Activated CD4-positive, alpha-beta T cell treated with anti-CD3 and anti-CD28 coated beads, Interleukin-2, amount 50 U/mL, for 48 hours (primary cell): Measurements from ENCODE around the gene GAS1.

Experiments
- DNase-seq, 2 experiments: peaks; one replicate each; pipeline ENCODE4 v3.0.0-alpha.2; 2020

The GAS1 gene

DNA sequence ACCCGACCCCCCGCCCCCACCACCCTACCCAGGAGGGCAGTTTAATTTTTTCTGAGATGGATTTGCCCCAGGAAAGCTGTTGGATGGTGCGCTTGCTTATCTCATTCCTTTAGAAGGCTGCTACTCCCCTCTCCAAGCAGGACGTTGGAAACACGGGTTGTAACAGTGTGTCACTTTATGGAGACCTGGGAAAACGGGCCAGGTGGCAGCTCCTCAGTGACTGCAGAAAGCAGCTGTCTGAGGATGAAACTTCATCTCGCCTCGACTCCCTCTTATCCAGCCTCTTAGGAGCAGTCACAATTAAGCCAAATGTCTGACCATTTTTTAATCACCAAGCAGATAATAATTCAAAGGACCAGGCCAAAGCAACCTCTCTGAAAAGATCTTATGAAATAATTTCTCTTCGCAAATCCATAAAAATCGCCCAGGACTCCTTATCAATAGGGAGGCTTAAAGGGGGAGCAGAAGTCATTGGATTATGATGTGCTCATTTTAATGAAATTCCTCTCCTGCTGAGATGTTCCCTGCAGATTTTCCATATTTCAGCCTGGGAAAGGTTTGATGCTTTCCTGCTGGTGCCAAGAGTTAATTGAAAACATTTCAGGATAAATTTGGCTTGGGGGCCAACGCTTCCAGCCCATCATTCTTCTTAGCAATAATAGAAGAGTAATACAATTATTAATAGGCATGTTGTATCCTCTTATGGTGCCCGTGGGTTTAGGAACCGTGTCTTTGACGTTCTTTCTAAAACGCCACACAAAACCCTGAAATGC, 26.0 kb downstream of the GAS1 start:
- DNase-seq = no peak

DNA sequence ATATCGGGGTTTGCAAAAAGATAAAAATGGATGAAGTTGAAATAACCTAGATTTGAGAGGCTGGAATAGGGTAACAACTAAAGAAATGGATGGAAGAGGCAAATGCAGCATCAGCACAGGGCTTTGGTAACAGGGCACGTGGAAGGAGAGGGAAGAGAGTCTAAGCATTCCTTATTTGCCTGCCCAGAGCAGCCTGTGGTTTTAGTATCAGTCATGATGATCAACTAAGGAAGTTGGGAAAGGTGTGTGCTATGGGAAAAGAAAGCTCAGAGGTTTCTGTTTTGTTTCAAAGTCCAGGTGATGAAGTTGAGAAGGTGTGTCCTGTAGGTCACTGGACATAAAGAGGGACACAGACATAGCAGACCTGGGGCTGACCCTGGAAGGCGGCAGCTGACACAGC, 28.8 kb downstream of the GAS1 start:
- DNase-seq = no peak

DNA sequence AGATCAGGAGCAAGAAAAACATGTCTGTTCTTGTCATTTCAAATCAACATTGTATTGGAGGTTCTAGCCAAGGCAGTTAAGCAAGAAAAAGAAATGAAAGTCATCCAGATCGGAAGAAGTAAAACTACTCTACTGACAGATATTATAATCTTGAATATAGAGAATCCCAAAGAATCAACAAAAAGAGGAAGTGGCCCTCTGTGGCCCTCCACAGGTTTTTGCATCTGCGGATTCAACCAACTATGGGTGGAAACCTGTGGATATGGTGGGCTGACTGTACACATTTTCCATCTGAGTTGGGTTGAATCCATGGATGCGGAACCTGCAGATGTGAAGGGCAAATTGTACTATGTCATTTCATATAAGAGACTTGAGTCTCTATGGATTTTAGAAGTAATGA, 35.1 kb downstream of the GAS1 start:
- no peak for DNase-seq

DNA sequence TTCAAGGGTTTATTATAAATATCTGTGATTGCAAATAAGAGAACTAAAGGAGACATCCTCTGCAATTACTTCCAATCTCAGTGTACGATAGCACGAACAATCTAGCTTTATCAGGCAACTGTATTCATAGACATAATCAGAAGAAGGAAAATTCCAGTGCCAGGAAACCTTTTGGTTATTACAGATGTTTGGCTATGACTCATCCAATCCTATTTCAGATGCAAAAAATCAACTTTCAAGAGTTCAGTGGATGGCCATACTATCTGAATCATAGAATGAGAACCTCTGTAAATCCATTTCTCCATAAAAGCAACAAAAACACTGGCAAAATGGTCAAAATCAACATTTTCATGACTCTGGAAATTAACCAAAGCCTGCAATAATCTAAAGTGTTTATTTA, 37.9 kb downstream of the GAS1 start:
- no peak for DNase-seq

DNA sequence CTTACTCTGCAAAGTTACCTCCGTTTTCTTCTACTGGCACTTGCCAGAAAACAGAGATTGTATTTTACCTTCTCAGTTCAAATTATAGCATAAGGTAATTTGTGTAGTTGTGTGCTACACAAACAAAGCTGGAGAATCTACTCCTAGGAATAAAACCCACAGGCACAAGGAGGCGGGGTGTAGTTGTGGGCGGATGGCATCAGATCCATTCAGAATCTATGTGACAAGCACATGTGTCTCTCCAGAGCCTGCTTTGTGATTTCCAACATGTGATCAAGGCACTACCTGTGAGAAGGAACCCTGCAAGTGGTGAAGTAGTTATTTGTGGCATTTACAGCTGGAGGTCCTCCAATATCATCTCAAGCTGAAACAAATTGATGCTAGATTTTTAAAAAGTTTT, 39.0 kb downstream of the GAS1 start:
- DNase-seq = no peak

DNA sequence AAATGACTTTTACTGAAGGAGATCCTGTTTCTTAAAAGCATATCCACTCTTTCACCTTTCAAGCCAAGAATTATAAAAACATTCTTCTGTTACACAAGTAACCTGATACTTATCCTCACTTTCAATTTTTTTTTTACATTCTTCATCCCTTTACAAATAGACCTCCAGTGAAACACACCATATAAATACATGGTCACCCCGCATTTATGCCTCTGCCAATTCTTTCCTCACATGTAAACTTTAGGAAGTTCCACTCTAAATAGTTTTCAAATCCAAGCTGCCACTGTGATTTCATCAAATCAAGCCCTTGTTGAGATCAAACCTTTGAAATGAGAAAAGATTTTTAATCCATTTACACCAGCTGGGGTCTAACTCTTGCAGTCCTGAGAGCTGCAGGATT, 40.0 kb downstream of the GAS1 start:
- DNase-seq = no peak

DNA sequence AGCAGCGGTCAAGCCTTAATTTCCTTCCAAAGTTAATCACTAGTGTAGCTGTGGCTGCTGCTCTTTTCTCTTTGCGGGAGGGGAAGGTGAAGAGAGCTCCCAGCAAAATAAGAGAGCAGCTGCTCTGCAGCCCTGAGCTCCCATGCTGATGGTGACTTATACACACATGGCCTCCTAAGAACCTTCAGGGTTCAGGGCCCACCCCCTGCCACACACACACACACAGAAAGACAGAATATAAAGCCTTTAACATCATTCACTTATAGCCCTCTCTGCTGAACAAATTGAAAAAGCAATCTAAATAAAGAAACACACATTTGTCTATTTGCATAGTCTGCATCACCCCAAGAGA, 43.6 kb downstream of the GAS1 start:
- DNase-seq = no peak

DNA sequence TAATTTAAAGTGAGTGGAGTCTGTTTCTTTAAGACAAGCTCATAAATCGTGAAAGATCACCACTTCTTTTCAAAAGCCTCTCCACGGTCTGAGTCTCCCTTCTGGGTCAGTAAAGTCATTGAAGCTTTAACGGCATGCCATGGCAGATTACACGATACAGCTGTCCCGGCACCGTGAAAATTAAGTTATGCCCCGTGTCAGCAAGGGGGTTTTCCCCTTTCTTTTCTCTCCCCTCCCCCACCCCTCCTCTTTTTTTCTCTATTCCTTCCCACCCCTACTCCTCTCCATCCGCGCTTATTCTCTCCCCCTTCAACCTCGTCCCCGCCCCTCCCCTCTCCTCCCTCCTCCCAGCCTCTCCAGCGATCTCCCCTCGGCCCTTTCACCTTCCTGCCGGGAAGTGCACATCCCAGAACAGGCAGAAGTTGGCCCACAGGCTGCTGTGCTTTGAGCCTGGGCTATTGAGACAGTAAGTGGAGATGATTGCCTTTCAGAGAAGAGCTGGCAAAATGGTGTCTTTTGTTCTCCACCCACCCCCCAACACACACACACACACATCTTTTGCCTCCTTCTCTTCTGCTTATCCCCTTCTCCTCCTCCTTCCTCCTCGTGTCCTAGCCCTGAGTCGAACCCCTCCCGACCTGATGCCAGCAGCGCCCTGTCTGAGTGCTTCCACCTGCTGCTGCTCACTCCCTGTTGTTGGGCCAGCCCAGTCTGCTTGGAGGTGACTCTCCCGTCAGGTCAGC, 44.1 kb downstream of the GAS1 start:
- DNase-seq = no peak

DNA sequence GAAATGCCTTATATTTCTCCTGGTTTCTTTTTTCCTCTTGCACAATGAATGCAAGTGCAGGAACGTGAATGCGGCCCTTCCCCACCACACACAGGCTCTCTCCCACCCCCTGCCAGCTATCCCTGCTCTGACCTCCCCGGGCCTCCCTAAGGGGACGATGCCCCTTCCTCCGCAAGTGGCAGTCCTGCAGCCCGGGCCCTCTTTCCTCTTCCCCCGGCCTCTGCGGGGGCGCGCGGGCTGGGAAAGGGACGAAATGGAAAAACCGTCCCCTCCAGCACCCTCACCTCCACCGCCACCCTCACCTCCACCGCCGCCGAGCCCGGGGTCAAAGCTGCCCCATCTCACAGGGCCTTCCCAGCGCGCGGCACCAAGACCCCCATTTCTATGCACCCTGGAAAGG, 44.7 kb downstream of the GAS1 start:
- no peak for DNase-seq

DNA sequence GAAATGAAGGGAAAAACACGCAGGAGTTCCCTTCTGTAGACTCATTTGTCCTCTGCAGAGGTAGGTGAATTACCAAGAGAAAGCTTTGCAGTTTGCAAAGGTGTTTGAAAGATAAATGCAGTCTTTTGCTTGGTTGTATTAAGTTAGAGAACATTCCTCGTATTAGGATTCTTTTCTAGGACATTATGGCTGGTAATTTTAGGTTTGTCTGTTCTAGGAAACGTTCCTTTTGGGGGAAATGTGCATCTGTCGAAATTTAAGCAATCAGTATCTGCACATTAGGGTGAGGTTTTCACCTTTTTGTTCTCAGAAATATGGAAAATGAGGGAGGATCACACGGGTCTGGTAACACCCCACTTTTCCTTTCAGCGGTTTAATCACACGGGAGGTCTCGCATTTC, 45.1 kb downstream of the GAS1 start:
- DNase-seq = no peak

DNA sequence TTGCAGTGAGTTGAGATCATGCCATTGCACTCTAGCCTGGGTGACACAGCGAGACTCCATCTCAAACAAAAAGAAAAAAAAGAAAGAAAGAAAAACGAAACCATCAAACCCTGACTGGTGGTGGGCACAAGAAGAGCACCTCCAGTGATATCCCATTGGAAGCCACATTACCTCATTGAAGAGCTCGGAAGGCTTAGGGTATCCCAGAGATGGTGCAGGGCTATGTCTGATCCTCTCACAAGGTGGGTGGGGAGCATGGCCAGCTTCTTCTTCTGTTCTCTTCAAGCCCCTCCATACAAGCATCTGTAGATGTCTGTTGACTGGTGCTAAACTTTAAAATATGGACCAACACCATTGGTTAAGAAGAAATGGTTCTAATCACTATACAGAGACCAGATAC, 45.8 kb downstream of the GAS1 start:
- DNase-seq = no peak
